ENCODE data around the gene MORN1.

Gene MORN1

GRCh38 chr1:2271841-2272655 lies 119.3 kb downstream of the MORN1 start:
- DNase-seq = no peak
